GM12878 (cell line): ENCODE measurements around the gene STARD13. TPM values are rescaled to one million over a fixed set of nuclear protein-coding genes. Genes with fewer than 3 reads are reported as not detected.

ENCODE experiments used
- ATAC-seq: fragments of 200-7000 bp; cut with Tn5 transposase; 3 replicates; pipeline ENCODE4 v1.9.1; 2020; ENCODE audit warnings: mild to moderate bottlenecking, moderate library complexity
- BruUV-seq: library from RNA; stranded (reverse); fragments of 400-500 nt; replicated peaks from 2 replicates; lab custom pipeline; 2021; lab: Mats Ljungman, UMichigan
- CTCF ChIA-PET: fragments of 300-600 bp; sonication (Branson Sonifier 250); formaldehyde crosslinking; extraction: SDS; loops from one replicate; lab custom pipeline; 2021; ENCODE audit warnings: inconsistent platforms; lab: Yijun Ruan, JAX
- POLR2A ChIA-PET: fragments of 350-600 bp; formaldehyde crosslinking; extraction: SDS; loops from one replicate; lab custom pipeline; 2021; ENCODE audit warnings: inconsistent platforms; lab: Charles Lee
- RAD21 ChIA-PET: fragments of 300-600 bp; sonication (Branson Sonifier 250); formaldehyde crosslinking; loops from one replicate; lab custom pipeline; 2023; ENCODE audit warnings: antibody characterized with exemption; ENCODE audit not compliant: unreplicated experiment; lab: Charles Lee
- SMC1A ChIA-PET: fragments of 300-600 bp; sonication (Branson Sonifier 250); formaldehyde crosslinking; loops from one replicate; lab custom pipeline; 2023; ENCODE audit not compliant: unreplicated experiment, uncharacterized antibody; lab: Charles Lee
- DNase-seq: peaks from one replicate; pipeline ENCODE4 v3.0.0-alpha.2; 2011; ENCODE audit warnings: low read depth, low spot score
- FAIRE-seq: peaks from 3 replicates; lab custom pipeline; 2011; peaks lifted over from hg19 to GRCh38; lab: Jason Lieb, UNC
- H2AFZ ChIP-seq: 2 replicates; pipeline ENCODE4 v1.6.0; 2011; ENCODE audit warnings: low read depth, low read length, control low read depth; ENCODE audit not compliant: control insufficient read depth
- H3K27ac ChIP-seq: 2 replicates; pipeline ENCODE4 v1.5.1; 2011; ENCODE audit warnings: control low read depth; ENCODE audit not compliant: control insufficient read depth, insufficient read depth
- H3K27me3 ChIP-seq, 2 experiments: replicated peaks in 1 of 2; 2 replicates each; pipeline versions ENCODE4 v1.6.0 to v1.6.1; 2011; ENCODE audit warnings: low read length in 1 of 2; ENCODE audit not compliant: control insufficient read depth in 2 of 2, insufficient read depth in 2 of 2
- H3K36me3 ChIP-seq, 2 experiments: 2 replicates each; pipeline ENCODE4 v1.5.1; 2011; ENCODE audit warnings: low read length in 1 of 2; ENCODE audit not compliant: control insufficient read depth in 2 of 2, insufficient read depth in 2 of 2
- H3K4me1 ChIP-seq: 2 replicates; pipeline ENCODE4 v1.6.1; 2011; ENCODE audit warnings: mild to moderate bottlenecking, low read length, moderate library complexity, mixed read lengths; ENCODE audit not compliant: control insufficient read depth, insufficient read depth
- H3K4me2 ChIP-seq: 2 replicates; pipeline ENCODE4 v1.6.0; 2011; ENCODE audit warnings: control low read depth; ENCODE audit not compliant: control insufficient read depth, insufficient read depth
- H3K4me3 ChIP-seq: fragments of 200-600 bp; sonication (generic); 2 replicates; pipeline ENCODE4 v1.5.1; 2016
- H3K79me2 ChIP-seq: 2 replicates; pipeline ENCODE4 v1.6.0; 2011; ENCODE audit warnings: low read length; ENCODE audit not compliant: control insufficient read depth, insufficient read depth
- H3K9ac ChIP-seq: 2 replicates; pipeline ENCODE4 v1.8.0; 2011; ENCODE audit warnings: low read length, control low read depth, mixed read lengths; ENCODE audit not compliant: control insufficient read depth, insufficient read depth
- H3K9me3 ChIP-seq: replicated peaks from 3 replicates; pipeline ENCODE4 v1.5.1; 2011; ENCODE audit warnings: mild to moderate bottlenecking, low read length; ENCODE audit not compliant: control insufficient read depth, insufficient read depth
- H4K20me1 ChIP-seq: 2 replicates; pipeline ENCODE4 v1.6.0; 2011; ENCODE audit not compliant: control insufficient read depth, insufficient read depth
- RAD21 ChIP-seq: IDR thresholded peaks from 2 replicates; pipeline ENCODE4 v1.6.1; 2011; ENCODE audit warnings: mild to moderate bottlenecking, low read depth, low read length, moderate library complexity; ENCODE audit not compliant: insufficient read depth
- RUNX3 ChIP-seq: IDR thresholded peaks from 2 replicates; pipeline ENCODE4 v1.6.1; 2012; ENCODE audit warnings: low read length, inconsistent platforms
- SMAD5 ChIP-seq: IDR thresholded peaks from 2 replicates; pipeline ENCODE4 v1.6.1; 2016; ENCODE audit warnings: antibody characterized with exemption, low read depth
- SP1 ChIP-seq: IDR thresholded peaks from one replicate; pipeline ENCODE4 v1.6.1; 2011; ENCODE audit warnings: low read depth, low read length
- TCF12 ChIP-seq: IDR thresholded peaks from 2 replicates; pipeline ENCODE4 v1.6.1; 2011; ENCODE audit warnings: low read depth, mild to moderate bottlenecking, low read length
- ZNF687 ChIP-seq: fragments of 450-650 bp; IDR thresholded peaks from 2 replicates; pipeline ENCODE4 v1.6.1; 2017; ENCODE audit warnings: mild to moderate bottlenecking, moderate library complexity
- WGBS: methylation state at CpG from one replicate; pipeline ENCODE4 v1.1.6; 2016; ENCODE audit warnings: low lambda C conversion rate; ENCODE audit not compliant: insufficient replicate concordance, insufficient coverage; ENCODE audit errors: missing lambda C conversion rate; 5-methylcytosine and 5-hydroxymethylcytosine counted together
- in situ Hi-C: fragments of 300-500 bp; cut with MboI; formaldehyde crosslinking; loops from 9 replicates; pipeline ENCODE4 v1.14.3; 2018; ENCODE audit warnings: mixed read lengths
- intact Hi-C: fragments of 100-400 bp; cut with micrococcal nuclease; formaldehyde crosslinking; loops from one replicate; pipeline ENCODE4 v1.14.2; 2022; ENCODE audit not compliant: unreplicated experiment
- polyA plus RNA-seq, 11 experiments: library from polyadenylated mRNA; depleted of rRNA in 4 of 11; unstranded in 6 of 11; stranded (reverse) in 5 of 11; fragments of >200 nt; fragmentation: Nextera tagmentation in 4 of 11; fragmentation: Illumina TruSeq in 1 of 11; extraction: Ambion mirVana in 4 of 11; extraction: Trizol in 1 of 11; gene quantifications; 1 replicate in 1 of 11; 2 replicates in 10 of 11; pipeline versions ENCODE4 v1.2.1 to v1.2.3, GENCODE V29; 2011 to 2016; ENCODE audit warnings: inconsistent platforms in 2 of 11, missing spikeins in 2 of 11, low read depth in 1 of 11
- total RNA-seq, 4 experiments: library from RNA; depleted of rRNA in 3 of 4; stranded (reverse); fragments of >200 nt in 3 of 4; fragmentation: Illumina TruSeq in 1 of 4; extraction: Trizol in 1 of 4; gene quantifications; 2 replicates each; pipeline versions ENCODE4 v1.2.1 to v1.2.3, GENCODE V29; 2013 to 2021
- TF ChIP-seq, protein P1 (sequence below): fragments of 450-650 bp; formaldehyde crosslinking; IDR thresholded peaks from 2 replicates; pipeline ENCODE4 v1.4.0; 2020; ENCODE audit warnings: mild to moderate bottlenecking, moderate library complexity
- TF ChIP-seq, protein P2 (sequence below): fragments of 450-650 bp; IDR thresholded peaks from 2 replicates; pipeline ENCODE4 v1.6.1; 2017; ENCODE audit warnings: mild to moderate bottlenecking, low read depth, inconsistent platforms; ENCODE audit not compliant: poor library complexity, severe bottlenecking

Gene STARD13
- total and polyA plus RNA-seq, 10 of the 15 experiments (the other 5 are each of a cell fraction or from before 2014, with no cell fraction given): 4.0 to 41.6 (median 10.1) TPM

DNA sequence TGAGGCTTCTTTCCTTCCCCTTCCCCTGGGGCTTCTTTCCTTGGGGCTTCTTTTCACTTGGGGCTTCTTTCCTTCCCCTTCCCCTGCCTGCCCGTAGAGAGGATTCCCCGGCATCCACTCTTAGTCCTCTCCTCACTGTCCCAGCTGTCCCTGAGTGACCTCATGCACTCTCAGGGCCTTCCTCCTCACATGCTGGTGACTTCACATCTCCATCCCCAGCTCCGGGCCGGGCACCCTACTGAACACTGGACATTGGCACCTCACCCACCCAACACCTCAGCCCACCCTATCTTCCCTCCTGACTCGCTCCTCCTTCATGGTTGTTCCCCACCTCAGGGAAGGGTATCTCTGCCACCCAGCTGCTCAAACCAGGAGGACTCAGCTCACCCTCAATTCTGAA, 130.6 kb downstream of the STARD13 start (continued):
- TF ChIP-seq, protein P1, sequence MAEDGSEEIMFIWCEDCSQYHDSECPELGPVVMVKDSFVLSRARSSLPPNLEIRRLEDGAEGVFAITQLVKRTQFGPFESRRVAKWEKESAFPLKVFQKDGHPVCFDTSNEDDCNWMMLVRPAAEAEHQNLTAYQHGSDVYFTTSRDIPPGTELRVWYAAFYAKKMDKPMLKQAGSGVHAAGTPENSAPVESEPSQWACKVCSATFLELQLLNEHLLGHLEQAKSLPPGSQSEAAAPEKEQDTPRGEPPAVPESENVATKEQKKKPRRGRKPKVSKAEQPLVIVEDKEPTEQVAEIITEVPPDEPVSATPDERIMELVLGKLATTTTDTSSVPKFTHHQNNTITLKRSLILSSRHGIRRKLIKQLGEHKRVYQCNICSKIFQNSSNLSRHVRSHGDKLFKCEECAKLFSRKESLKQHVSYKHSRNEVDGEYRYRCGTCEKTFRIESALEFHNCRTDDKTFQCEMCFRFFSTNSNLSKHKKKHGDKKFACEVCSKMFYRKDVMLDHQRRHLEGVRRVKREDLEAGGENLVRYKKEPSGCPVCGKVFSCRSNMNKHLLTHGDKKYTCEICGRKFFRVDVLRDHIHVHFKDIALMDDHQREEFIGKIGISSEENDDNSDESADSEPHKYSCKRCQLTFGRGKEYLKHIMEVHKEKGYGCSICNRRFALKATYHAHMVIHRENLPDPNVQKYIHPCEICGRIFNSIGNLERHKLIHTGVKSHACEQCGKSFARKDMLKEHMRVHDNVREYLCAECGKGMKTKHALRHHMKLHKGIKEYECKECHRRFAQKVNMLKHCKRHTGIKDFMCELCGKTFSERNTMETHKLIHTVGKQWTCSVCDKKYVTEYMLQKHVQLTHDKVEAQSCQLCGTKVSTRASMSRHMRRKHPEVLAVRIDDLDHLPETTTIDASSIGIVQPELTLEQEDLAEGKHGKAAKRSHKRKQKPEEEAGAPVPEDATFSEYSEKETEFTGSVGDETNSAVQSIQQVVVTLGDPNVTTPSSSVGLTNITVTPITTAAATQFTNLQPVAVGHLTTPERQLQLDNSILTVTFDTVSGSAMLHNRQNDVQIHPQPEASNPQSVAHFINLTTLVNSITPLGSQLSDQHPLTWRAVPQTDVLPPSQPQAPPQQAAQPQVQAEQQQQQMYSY: no peak
- no peak for TF ChIP-seq SP1
- no peak for TF ChIP-seq SMAD5
- no peak for TF ChIP-seq TCF12
- TF ChIP-seq RUNX3: no peak

- SMC1A ChIA-PET: interaction anchor here (0.8 to 20.2 kb wide), 7 partner anchors 12 to 116 kb away, joined by 3 to 832 read pairs (median 4); no protein-coding TSS in a partner anchor
- H3K27me3 ChIP-seq: no peaks in the 10 kb centered on the region
- in situ Hi-C loops: no loop called here
- ATAC-seq: peak; percentile 53
- CTCF ChIA-PET: interaction anchor here (0.8 to 3.9 kb wide), 5 partner anchors 19 to 69 kb away, joined by 3 to 31 read pairs (median 3); no protein-coding TSS in a partner anchor
- FAIRE-seq: no peak
- no TSS peak for BruUV-seq
- no peaks in the 10 kb centered on the region; the same call in 1 of the 2 replicates for H3K79me2 ChIP-seq
- RAD21 ChIA-PET: interaction anchor here (1.0 to 5.0 kb wide), 7 partner anchors 30 to 135 kb away, joined by 4 to 34 read pairs (median 4); no protein-coding TSS in a partner anchor
- H3K36me3 ChIP-seq: peaks cover 4 to 9% of the 10 kb centered on the region in 2 experiments; a peak in 3 of 4 replicates
- no peak overlapping the region for H3K4me2 ChIP-seq
- H3K9ac ChIP-seq: no peak overlapping the region
- H3K4me3 ChIP-seq: no peak overlapping the region
- peaks cover 1% of the 10 kb centered on the region; the same call in 1 of the 3 replicates for H3K9me3 ChIP-seq
- intact Hi-C loops: no loop called here
- no peaks in the 10 kb centered on the region for H4K20me1 ChIP-seq
- POLR2A ChIA-PET: interaction anchor here (1.5 to 12.2 kb wide), 2 partner anchors 29 to 43 kb away, joined by 4 to 343 read pairs; no protein-coding TSS in a partner anchor
- WGBS: 89% methylated on average over 17 of the region's 17 CpGs
- no peak for DNase-seq
- no peak overlapping the region for H3K27ac ChIP-seq
- H3K4me1 ChIP-seq: peaks cover 26% of the 10 kb centered on the region
- H2AFZ ChIP-seq: no peak overlapping the region
- TF ChIP-seq, protein P2, sequence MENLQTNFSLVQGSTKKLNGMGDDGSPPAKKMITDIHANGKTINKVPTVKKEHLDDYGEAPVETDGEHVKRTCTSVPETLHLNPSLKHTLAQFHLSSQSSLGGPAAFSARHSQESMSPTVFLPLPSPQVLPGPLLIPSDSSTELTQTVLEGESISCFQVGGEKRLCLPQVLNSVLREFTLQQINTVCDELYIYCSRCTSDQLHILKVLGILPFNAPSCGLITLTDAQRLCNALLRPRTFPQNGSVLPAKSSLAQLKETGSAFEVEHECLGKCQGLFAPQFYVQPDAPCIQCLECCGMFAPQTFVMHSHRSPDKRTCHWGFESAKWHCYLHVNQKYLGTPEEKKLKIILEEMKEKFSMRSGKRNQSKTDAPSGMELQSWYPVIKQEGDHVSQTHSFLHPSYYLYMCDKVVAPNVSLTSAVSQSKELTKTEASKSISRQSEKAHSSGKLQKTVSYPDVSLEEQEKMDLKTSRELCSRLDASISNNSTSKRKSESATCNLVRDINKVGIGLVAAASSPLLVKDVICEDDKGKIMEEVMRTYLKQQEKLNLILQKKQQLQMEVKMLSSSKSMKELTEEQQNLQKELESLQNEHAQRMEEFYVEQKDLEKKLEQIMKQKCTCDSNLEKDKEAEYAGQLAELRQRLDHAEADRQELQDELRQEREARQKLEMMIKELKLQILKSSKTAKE: no peak
- 0 out of 2 replicates have a peak, but pooled peaks have one; percentile 19 for TF ChIP-seq ZNF687
- peak; percentile 39; the same call in 1 of the 2 replicates for TF ChIP-seq RAD21
Measured at GRCh38 chr13:33153421-33154404, 131.8 kb downstream of the STARD13 start.
